ENCODE data around the gene FLG2.
"Not testable (repeated sequence)": the region's sequence is repeated elsewhere in the genome, so short reads cannot be mapped to it uniquely, and the experiment has no call there.

Gene FLG2

DNA sequence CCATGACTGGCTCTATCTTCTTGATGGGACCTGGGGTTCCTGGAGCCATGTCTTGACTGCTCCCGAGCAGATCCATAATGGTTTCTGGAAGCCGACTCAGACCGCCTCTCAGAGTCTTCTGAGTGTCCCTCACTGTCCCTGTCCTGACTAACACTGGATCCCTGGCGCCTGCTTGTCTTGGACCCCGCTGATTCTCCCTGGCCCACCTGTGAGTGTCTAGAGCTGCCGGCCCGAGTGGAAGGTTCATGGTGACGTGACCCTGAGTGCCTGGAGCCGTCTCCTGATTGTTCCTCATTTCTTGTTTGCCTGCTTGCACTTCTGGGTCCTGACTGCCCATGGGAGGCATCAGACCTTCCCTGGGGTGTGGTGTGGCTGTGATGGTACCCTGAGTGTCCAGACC lies 49.9 kb downstream of the FLG2 start:
- no peak for DNase-seq

- DNase-seq, result not testable (repeated sequence)
These were observed 50.4 kb downstream of the FLG2 start for GRCh38 chr1:152309320-152309901.

GRCh38 chr1:152308758-152309157 lies 51.0 kb downstream of the FLG2 start:
- not testable (repeated sequence) for DNase-seq

- not testable (repeated sequence) for DNase-seq
These were observed 51.8 kb downstream of the FLG2 start for GRCh38 chr1:152307970-152308369.

- not testable (repeated sequence) for DNase-seq
These were observed 53.7 kb downstream of the FLG2 start for GRCh38 chr1:152306123-152306522.

- DNase-seq, result not testable (repeated sequence)
These were observed 55.0 kb downstream of the FLG2 start for GRCh38 chr1:152304773-152305172.

DNA sequence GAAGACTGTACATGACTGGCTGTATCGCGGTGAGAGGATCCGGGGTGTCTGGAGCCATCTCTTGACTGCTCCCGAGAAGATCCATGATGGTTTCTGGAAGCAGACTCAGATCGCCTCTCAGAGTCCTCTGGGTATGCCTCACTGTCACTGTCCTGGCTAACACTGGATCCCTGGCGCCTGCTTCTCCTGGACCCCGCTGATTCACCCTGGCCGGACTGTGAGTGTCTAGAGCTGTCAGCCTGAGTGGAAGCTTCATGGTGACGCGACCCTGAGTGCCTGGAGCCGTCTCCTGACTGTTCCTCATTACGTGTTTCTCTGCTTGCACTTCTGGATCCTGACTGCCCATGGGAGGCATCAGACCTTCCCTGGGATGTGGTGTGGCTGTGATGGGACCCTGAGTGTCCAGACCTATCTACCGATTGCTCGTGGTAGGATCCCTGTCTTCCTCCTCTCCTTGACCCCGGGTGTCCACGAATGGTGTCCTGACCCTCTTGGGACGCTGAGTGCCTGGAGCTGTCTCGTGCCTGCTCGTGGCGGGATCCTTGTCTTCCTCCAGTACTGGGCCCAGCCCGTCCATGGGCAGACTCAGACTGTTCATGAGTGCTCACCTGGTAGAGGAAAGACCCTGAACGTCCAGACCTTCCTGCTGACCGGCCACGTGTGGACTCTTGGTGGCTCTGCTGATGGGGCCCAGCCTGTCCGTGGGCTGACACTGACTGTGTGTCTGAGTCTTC lies 56.5 kb downstream of the FLG2 start:
- DNase-seq, result not testable (repeated sequence)
